ENCODE data around the gene HNRNPA1L2. TPM values are rescaled to one million over a fixed set of nuclear protein-coding genes. Genes with fewer than 3 reads are reported as not detected.
"Not testable (repeated sequence)": the region's sequence is repeated elsewhere in the genome, so short reads cannot be mapped to it uniquely, and the experiment has no call there.

HNRNPA1L2 gene
- total and polyA plus RNA-seq, 2 experiments from 2014 or later = 3.6 to 9.4 TPM

DNA sequence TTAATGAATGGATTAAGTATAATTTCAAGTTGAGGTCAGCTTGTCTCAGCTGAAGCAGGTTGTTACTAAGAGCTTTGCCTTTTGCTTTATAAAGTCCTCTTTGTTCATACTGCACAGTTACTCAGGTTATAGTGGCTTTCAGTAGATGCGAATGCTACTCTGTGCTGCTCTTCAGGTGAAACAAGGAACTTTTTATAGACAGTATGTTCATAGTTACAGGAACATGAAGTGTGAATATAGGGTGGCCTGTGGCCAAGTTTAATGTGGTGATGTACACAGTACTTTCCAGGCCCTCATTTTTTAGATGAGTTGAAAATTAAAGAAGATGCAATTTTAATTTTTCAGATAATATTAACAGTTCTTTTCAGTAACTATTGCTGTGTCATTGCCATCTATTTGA, 31.2 kb downstream of the HNRNPA1L2 start (continued):
- TF ChIP-seq, protein P1, sequence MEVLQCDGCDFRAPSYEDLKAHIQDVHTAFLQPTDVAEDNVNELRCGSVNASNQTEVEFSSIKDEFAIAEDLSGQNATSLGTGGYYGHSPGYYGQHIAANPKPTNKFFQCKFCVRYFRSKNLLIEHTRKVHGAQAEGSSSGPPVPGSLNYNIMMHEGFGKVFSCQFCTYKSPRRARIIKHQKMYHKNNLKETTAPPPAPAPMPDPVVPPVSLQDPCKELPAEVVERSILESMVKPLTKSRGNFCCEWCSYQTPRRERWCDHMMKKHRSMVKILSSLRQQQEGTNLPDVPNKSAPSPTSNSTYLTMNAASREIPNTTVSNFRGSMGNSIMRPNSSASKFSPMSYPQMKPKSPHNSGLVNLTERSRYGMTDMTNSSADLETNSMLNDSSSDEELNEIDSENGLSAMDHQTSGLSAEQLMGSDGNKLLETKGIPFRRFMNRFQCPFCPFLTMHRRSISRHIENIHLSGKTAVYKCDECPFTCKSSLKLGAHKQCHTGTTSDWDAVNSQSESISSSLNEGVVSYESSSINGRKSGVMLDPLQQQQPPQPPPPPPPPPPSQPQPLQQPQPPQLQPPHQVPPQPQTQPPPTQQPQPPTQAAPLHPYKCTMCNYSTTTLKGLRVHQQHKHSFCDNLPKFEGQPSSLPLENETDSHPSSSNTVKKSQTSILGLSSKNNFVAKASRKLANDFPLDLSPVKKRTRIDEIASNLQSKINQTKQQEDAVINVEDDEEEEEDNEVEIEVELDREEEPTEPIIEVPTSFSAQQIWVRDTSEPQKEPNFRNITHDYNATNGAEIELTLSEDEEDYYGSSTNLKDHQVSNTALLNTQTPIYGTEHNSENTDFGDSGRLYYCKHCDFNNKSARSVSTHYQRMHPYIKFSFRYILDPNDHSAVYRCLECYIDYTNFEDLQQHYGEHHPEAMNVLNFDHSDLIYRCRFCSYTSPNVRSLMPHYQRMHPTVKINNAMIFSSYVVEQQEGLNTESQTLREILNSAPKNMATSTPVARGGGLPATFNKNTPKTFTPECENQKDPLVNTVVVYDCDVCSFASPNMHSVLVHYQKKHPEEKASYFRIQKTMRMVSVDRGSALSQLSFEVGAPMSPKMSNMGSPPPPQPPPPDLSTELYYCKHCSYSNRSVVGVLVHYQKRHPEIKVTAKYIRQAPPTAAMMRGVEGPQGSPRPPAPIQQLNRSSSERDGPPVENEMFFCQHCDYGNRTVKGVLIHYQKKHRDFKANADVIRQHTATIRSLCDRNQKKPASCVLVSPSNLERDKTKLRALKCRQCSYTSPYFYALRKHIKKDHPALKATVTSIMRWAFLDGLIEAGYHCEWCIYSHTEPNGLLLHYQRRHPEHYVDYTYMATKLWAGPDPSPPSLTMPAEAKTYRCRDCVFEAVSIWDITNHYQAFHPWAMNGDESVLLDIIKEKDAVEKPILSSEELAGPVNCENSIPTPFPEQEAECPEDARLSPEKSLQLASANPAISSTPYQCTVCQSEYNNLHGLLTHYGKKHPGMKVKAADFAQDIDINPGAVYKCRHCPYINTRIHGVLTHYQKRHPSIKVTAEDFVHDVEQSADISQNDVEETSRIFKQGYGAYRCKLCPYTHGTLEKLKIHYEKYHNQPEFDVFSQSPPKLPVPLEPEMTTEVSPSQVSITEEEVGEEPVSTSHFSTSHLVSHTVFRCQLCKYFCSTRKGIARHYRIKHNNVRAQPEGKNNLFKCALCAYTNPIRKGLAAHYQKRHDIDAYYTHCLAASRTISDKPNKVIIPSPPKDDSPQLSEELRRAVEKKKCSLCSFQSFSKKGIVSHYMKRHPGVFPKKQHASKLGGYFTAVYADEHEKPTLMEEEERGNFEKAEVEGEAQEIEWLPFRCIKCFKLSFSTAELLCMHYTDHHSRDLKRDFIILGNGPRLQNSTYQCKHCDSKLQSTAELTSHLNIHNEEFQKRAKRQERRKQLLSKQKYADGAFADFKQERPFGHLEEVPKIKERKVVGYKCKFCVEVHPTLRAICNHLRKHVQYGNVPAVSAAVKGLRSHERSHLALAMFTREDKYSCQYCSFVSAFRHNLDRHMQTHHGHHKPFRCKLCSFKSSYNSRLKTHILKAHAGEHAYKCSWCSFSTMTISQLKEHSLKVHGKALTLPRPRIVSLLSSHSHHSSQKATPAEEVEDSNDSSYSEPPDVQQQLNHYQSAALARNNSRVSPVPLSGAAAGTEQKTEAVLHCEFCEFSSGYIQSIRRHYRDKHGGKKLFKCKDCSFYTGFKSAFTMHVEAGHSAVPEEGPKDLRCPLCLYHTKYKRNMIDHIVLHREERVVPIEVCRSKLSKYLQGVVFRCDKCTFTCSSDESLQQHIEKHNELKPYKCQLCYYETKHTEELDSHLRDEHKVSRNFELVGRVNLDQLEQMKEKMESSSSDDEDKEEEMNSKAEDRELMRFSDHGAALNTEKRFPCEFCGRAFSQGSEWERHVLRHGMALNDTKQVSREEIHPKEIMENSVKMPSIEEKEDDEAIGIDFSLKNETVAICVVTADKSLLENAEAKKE (CRISPR knock-in tag; IDR thresholded peaks at IDR 0.05) = no peak
- TF ChIP-seq STAT1 (IDR thresholded peaks at IDR 0.05; ENCODE audit: unreplicated experiment) (no peak), POLR2AphosphoS5 (IDR thresholded peaks at IDR 0.05; ENCODE audit: low read depth) (no peak)

DNA sequence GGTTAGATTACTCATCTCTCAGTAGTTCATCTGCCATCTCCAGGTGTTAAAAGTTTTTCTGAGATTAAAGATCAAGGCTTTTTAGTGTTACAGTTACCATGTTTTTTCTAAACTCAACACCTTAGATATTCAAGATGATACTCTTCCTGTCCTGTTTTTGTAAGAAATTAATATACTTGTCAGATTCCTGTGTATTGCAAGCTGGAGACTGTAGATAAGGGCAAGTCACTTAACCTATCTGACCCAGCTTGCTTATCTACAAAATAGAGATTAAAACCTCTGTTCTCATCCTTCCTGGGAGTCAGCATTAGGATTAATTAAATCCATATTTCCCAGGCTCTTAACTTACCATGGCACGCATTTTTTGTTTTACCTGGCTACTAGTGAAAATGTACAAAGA, 35.6 kb downstream of the HNRNPA1L2 start:
- DNase-seq (ENCODE audit: low spot score) (no peak), ATAC-seq (no peak)
- Histone ChIP-seq H2AFZ (no peak overlapping the region), H3K9me2 (ENCODE audit: insufficient read depth) (no peaks in the 10 kb centered on the region), H4K20me1 (replicated peaks; ENCODE audit: insufficient read depth) (peaks cover 4% of the 10 kb centered on the region; the same call in 1 of the 2 replicates), H3K4me2 (no peak overlapping the region), H3K27ac (ENCODE audit: low read depth) (no peak overlapping the region), H3K4me3 (no peak overlapping the region), H3F3A (replicated peaks; ENCODE audit: low read depth) (no peaks in the 10 kb centered on the region), H3K27me3 (ENCODE audit: insufficient read depth) (no peaks in the 10 kb centered on the region), H3K36me3 (ENCODE audit: insufficient read depth) (peaks cover 28% of the 10 kb centered on the region), H3K79me2 (replicated peaks; ENCODE audit: insufficient read depth) (peaks cover 35% of the 10 kb centered on the region), H3K4me1 (ENCODE audit: insufficient read depth) (no peaks in the 10 kb centered on the region)
- Mint-ChIP-seq H3K36me3 (ENCODE audit: low read depth) (peaks cover 40% of the 10 kb centered on the region), H3K4me1 (no peaks in the 10 kb centered on the region), H3K4me3 (no peak overlapping the region), H3K27ac (no peak overlapping the region; the same call in 1 of the 2 replicates), H3K9me3 (no peaks in the 10 kb centered on the region), H3K27me3 (ENCODE audit: insufficient read depth, low read depth, poor library complexity) (no peaks in the 10 kb centered on the region)
- TF ChIP-seq, protein P2, sequence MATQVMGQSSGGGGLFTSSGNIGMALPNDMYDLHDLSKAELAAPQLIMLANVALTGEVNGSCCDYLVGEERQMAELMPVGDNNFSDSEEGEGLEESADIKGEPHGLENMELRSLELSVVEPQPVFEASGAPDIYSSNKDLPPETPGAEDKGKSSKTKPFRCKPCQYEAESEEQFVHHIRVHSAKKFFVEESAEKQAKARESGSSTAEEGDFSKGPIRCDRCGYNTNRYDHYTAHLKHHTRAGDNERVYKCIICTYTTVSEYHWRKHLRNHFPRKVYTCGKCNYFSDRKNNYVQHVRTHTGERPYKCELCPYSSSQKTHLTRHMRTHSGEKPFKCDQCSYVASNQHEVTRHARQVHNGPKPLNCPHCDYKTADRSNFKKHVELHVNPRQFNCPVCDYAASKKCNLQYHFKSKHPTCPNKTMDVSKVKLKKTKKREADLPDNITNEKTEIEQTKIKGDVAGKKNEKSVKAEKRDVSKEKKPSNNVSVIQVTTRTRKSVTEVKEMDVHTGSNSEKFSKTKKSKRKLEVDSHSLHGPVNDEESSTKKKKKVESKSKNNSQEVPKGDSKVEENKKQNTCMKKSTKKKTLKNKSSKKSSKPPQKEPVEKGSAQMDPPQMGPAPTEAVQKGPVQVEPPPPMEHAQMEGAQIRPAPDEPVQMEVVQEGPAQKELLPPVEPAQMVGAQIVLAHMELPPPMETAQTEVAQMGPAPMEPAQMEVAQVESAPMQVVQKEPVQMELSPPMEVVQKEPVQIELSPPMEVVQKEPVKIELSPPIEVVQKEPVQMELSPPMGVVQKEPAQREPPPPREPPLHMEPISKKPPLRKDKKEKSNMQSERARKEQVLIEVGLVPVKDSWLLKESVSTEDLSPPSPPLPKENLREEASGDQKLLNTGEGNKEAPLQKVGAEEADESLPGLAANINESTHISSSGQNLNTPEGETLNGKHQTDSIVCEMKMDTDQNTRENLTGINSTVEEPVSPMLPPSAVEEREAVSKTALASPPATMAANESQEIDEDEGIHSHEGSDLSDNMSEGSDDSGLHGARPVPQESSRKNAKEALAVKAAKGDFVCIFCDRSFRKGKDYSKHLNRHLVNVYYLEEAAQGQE (IDR thresholded peaks at IDR 0.05; ENCODE audit: unreplicated experiment) = no peak
- no peak for TF ChIP-seq CREB1 (CRISPR knock-in tag; IDR thresholded peaks at IDR 0.05; ENCODE audit: low read depth)
- no peak for TF ChIP-seq ZNF331 (CRISPR knock-in tag; IDR thresholded peaks at IDR 0.05; ENCODE audit: low read depth)

DNA sequence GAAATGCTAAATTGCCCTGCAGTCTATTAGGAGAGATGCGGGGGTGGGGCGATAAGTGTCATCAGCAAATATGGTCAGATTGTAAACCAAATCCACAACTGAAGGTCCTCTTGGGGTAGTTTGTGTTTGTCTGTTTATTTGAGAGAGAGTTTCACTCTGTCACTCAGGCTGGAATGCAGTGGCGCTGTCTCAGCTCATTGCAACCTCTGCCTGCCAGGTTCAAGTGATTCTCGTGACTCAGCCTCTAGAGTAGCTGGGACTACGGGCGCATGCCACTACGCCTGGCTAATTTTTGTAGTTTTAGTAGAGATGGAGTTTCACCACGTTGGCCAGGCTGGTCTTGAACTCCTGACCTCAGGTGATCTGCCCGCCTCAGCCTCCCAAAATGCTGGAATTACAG, 43.6 kb downstream of the HNRNPA1L2 start:
- peaks cover 54% of the 10 kb centered on the region for H3K36me3 Mint-ChIP-seq (ENCODE audit: low read depth)
- Histone ChIP-seq H3K79me2 (replicated peaks; ENCODE audit: insufficient read depth) (0 out of 2 replicates have a peak, but pooled peaks cover 15% of the 10 kb centered on the region), H4K20me1 (replicated peaks; ENCODE audit: insufficient read depth) (peaks cover 12% of the 10 kb centered on the region; the same call in 1 of the 2 replicates)
- H3K36me3 ChIP-seq (ENCODE audit: insufficient read depth); H3K4me1 Mint-ChIP-seq; H3K4me1 ChIP-seq (ENCODE audit: insufficient read depth); H3K27ac ChIP-seq (ENCODE audit: low read depth); H3K9me3 Mint-ChIP-seq; H3K4me3 ChIP-seq; H3K4me3 Mint-ChIP-seq; H3K27me3 ChIP-seq (ENCODE audit: insufficient read depth); H3K27me3 Mint-ChIP-seq (ENCODE audit: insufficient read depth, low read depth, poor library complexity); DNase-seq (ENCODE audit: low spot score); H3K4me2 ChIP-seq; H3F3A ChIP-seq (replicated peaks; ENCODE audit: low read depth); H2AFZ ChIP-seq; ATAC-seq; H3K9me2 ChIP-seq (ENCODE audit: insufficient read depth); H3K27ac Mint-ChIP-seq: not testable (repeated sequence)

All from GM23338 (cell line).